ENCODE measurements around the gene GABARAPL1.

DNA sequence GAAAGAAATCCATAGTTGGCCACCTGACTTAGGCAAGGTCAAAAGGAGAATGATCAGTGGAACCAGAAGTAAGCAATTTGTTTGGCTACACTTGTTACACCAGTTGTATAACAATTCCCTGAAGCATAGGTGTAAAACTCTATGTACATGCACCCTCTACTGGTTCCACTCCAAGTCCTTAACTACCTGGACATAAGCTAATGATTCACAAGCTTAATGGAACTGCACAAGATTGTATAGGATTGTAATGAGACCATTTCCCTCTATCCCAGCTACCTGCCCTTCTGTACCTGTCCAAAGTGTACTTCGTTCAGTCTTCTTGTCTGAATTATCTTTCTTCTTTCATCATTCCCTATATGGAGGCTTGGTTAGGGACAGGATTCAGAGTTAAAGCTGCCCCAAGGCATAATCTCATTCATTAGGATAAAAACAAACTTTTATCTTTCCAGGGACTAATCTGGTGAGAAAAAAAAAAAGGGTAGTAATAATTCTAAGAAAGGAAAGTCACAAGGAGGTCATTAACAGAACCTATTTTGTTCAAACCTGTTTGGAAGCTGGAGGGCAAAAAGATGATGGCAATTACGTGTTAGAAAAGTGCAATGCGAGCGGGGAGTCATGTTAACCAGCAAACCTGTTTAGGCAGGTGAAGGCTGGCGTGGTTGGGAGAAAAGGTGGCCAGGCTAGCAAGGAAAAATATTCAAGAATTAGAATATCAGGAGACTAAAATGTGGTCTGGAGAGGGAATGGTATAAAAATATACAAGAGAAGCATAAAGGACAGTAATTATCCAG is 36.6 kb upstream of the GABARAPL1 start:
- TF ChIP-seq EZH2 (IDR thresholded peaks at IDR 0.05; ENCODE audit: borderline replicate concordance, control insufficient read depth, low read depth, low read length) (no peak), FOXK2 (IDR thresholded peaks at IDR 0.05) (no peak), MEF2B (IDR thresholded peaks at IDR 0.05; ENCODE audit: partially characterized antibody, poor library complexity, severe bottlenecking) (no peak), NFXL1 (IDR thresholded peaks at IDR 0.05; ENCODE audit: borderline replicate concordance) (no peak), MYC (IDR thresholded peaks at IDR 0.05; ENCODE audit: insufficient read depth, insufficient read length, insufficient replicate concordance, low read length, severe bottlenecking) (no peak), CREB1 (IDR thresholded peaks at IDR 0.05; ENCODE audit: low read depth) (no peak), CBX3 (IDR thresholded peaks at IDR 0.05; ENCODE audit: borderline replicate concordance, low read depth) (no peak), SRF (IDR thresholded peaks at IDR 0.05; ENCODE audit: low read depth in 2 of 2, low read length in 2 of 2) (no peak), ZNF274 (IDR thresholded peaks at IDR 0.05; ENCODE audit: insufficient read depth, insufficient read length) (no peak), RAD21 (IDR thresholded peaks at IDR 0.05; ENCODE audit: insufficient read depth, low read depth, low read length) (no peak), ZNF24 (IDR thresholded peaks at IDR 0.05) (no peak)
- TF ChIP-seq, protein P1, sequence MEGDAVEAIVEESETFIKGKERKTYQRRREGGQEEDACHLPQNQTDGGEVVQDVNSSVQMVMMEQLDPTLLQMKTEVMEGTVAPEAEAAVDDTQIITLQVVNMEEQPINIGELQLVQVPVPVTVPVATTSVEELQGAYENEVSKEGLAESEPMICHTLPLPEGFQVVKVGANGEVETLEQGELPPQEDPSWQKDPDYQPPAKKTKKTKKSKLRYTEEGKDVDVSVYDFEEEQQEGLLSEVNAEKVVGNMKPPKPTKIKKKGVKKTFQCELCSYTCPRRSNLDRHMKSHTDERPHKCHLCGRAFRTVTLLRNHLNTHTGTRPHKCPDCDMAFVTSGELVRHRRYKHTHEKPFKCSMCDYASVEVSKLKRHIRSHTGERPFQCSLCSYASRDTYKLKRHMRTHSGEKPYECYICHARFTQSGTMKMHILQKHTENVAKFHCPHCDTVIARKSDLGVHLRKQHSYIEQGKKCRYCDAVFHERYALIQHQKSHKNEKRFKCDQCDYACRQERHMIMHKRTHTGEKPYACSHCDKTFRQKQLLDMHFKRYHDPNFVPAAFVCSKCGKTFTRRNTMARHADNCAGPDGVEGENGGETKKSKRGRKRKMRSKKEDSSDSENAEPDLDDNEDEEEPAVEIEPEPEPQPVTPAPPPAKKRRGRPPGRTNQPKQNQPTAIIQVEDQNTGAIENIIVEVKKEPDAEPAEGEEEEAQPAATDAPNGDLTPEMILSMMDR (IDR thresholded peaks at IDR 0.05 in 2 of 3, conservative IDR thresholded peaks at IDR 0.05 in 1 of 3; ENCODE audit: control insufficient read depth in 2 of 3, extremely low read depth in 1 of 3, insufficient read depth in 1 of 3, low read depth in 3 of 3, low read length in 3 of 3): no peak
- TF ChIP-seq, protein P2, sequence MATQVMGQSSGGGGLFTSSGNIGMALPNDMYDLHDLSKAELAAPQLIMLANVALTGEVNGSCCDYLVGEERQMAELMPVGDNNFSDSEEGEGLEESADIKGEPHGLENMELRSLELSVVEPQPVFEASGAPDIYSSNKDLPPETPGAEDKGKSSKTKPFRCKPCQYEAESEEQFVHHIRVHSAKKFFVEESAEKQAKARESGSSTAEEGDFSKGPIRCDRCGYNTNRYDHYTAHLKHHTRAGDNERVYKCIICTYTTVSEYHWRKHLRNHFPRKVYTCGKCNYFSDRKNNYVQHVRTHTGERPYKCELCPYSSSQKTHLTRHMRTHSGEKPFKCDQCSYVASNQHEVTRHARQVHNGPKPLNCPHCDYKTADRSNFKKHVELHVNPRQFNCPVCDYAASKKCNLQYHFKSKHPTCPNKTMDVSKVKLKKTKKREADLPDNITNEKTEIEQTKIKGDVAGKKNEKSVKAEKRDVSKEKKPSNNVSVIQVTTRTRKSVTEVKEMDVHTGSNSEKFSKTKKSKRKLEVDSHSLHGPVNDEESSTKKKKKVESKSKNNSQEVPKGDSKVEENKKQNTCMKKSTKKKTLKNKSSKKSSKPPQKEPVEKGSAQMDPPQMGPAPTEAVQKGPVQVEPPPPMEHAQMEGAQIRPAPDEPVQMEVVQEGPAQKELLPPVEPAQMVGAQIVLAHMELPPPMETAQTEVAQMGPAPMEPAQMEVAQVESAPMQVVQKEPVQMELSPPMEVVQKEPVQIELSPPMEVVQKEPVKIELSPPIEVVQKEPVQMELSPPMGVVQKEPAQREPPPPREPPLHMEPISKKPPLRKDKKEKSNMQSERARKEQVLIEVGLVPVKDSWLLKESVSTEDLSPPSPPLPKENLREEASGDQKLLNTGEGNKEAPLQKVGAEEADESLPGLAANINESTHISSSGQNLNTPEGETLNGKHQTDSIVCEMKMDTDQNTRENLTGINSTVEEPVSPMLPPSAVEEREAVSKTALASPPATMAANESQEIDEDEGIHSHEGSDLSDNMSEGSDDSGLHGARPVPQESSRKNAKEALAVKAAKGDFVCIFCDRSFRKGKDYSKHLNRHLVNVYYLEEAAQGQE (IDR thresholded peaks at IDR 0.05; ENCODE audit: low read depth, low read length): no peak

Data from GM12878 (cell line).